HUES48 (cell line): ENCODE data around the gene EPN1.

Source experiments
- H3K27ac ChIP-seq: one replicate; pipeline ENCODE4 v1.7.0; 2013; ENCODE audit warnings: low read depth, low read length, inconsistent platforms
- H3K27me3 ChIP-seq: 2 replicates; pipeline ENCODE4 v1.6.1; 2013; ENCODE audit warnings: mild to moderate bottlenecking, low read length; ENCODE audit not compliant: control insufficient read depth, insufficient read depth
- H3K36me3 ChIP-seq: 2 replicates; pipeline ENCODE4 v1.6.1; 2013; ENCODE audit warnings: low read length; ENCODE audit not compliant: control insufficient read depth, insufficient read depth
- H3K4me1 ChIP-seq: 2 replicates; pipeline ENCODE4 v1.6.1; 2013; ENCODE audit warnings: mild to moderate bottlenecking, low read length; ENCODE audit not compliant: control insufficient read depth, insufficient read depth
- H3K4me3 ChIP-seq: 2 replicates; pipeline ENCODE4 v1.5.1; 2013; ENCODE audit warnings: mild to moderate bottlenecking, low read depth, low read length
- H3K9ac ChIP-seq: 2 replicates; pipeline ENCODE4 v1.6.1; 2013; ENCODE audit warnings: mild to moderate bottlenecking, low read depth, low read length, moderate library complexity
- H3K9me3 ChIP-seq: 2 replicates; pipeline ENCODE4 v1.6.1; 2013; ENCODE audit warnings: low read length; ENCODE audit not compliant: control insufficient read depth, insufficient read depth

Gene EPN1

DNA sequence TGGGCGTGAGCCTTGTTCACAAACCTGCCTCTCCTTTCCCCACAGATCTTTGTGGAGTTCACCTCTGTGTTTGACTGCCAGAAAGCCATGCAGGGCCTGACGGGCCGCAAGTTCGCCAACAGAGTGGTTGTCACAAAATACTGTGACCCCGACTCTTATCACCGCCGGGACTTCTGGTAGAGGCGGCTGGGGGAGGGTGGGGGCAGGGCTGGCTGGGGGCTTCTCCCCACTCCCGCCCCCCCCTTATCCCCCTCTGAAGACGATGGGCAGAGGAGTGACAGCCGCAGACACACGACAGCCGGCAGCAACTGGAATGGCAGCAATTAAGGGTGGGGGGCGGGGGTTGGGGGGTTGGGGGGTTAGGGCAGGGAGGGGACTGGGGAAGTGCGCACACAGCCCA lies 1.1 kb upstream of the EPN1 start:
- peaks cover 47% of the 10 kb centered on the region for H3K36me3 ChIP-seq
- H3K27ac ChIP-seq, result peak overlapping the region; percentile 85
- no peaks in the 10 kb centered on the region for H3K27me3 ChIP-seq
- no peak overlapping the region for H3K9ac ChIP-seq
- no peaks in the 10 kb centered on the region for H3K9me3 ChIP-seq
- peaks cover 22% of the 10 kb centered on the region for H3K4me1 ChIP-seq
- peak overlapping the region; percentile 97 for H3K4me3 ChIP-seq

DNA sequence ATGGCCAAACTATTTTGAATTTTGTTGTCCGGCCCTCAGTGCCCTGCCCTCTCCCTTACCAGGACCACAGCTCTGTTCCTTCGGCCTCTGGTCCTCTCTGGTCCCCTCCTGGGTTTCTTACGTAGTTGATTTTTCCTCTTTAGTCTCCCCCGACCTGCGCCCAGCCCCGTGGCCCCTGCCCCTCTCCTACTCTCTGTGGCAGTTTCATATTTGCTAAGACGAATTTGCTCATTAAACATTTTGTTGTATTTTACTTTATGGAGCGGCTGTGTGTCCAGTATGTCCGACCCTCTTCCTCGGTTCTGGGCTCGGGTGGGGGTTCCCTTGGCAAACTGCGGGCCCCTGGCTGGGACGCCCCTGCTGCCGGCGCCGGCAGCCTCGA lies 576 bp upstream of the EPN1 start:
- peaks cover 22% of the 10 kb centered on the region for H3K4me1 ChIP-seq
- H3K27ac ChIP-seq, result peak overlapping the region; percentile 85
- H3K9ac ChIP-seq, result peak overlapping the region; percentile 71
- H3K27me3 ChIP-seq, result no peaks in the 10 kb centered on the region
- H3K9me3 ChIP-seq, result no peaks in the 10 kb centered on the region
- peak overlapping the region; percentile 97 for H3K4me3 ChIP-seq
- peaks cover 47% of the 10 kb centered on the region for H3K36me3 ChIP-seq

DNA sequence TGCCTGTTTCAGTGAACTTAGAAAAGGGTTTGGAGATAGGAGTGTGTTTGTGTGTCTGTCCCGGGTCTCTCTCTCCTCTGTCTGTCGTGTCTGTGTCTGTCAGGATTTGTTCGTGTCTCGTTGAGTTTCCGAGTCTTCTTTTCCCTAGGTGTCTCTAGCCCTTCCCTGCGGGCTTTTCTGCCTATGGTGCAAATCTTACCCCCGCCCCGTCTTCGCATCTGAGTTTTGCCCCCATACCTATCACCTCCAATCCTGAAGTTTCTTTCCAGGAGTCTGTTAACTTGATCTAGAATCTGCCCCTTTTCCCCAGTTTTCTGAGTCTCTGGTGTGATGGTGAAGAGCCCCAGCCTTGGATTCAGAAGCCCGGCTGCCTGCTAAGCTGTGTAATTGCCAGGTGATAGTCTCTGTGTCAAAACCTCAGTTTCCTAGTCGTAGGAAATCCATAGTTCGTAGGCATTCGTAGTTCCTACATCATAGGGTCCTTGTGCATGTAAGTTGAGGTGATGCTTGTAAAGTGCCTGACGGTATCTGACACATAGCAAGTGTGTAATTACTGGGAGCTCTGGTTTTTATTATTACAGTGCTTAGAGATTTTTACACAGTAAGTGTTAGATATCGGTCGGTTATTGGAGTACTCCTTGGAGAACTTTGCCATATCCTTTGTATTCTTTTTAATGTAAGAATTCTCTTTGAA lies 782 bp downstream of the EPN1 start:
- peaks cover 22% of the 10 kb centered on the region for H3K4me1 ChIP-seq
- peaks cover 47% of the 10 kb centered on the region for H3K36me3 ChIP-seq
- no peaks in the 10 kb centered on the region for H3K9me3 ChIP-seq
- peak overlapping the region; percentile 86 for H3K9ac ChIP-seq
- peak overlapping the region; percentile 77 for H3K27ac ChIP-seq
- no peaks in the 10 kb centered on the region for H3K27me3 ChIP-seq
- H3K4me3 ChIP-seq, result peak overlapping the region; percentile 97

DNA sequence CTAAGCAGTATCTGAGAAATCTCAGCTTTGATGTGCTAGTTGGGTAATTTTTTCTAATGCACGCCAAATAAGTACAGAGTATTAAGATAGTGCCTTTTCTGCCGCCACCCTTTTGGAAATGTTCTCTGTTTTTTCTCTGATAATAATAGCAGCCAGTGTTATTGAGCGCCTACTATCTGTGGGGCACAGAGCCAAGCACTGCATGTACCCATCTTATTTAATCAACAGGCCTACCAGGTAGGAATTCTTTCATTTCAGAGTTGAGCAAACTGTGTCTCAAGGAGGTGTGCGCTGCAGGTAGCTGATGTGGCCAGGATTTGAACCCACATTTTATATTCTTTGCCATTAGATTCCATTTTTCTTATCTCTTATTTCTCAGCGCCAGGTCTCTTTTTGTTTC lies 1.4 kb downstream of the EPN1 start:
- Histone ChIP-seq H3K36me3 (peaks cover 50% of the 10 kb centered on the region), H3K9me3 (no peaks in the 10 kb centered on the region), H3K27ac (no peak overlapping the region), H3K4me3 (peak overlapping the region; percentile 97; the same call in 1 of the 2 replicates), H3K27me3 (no peaks in the 10 kb centered on the region), H3K9ac (no peak overlapping the region), H3K4me1 (peaks cover 22% of the 10 kb centered on the region)

DNA sequence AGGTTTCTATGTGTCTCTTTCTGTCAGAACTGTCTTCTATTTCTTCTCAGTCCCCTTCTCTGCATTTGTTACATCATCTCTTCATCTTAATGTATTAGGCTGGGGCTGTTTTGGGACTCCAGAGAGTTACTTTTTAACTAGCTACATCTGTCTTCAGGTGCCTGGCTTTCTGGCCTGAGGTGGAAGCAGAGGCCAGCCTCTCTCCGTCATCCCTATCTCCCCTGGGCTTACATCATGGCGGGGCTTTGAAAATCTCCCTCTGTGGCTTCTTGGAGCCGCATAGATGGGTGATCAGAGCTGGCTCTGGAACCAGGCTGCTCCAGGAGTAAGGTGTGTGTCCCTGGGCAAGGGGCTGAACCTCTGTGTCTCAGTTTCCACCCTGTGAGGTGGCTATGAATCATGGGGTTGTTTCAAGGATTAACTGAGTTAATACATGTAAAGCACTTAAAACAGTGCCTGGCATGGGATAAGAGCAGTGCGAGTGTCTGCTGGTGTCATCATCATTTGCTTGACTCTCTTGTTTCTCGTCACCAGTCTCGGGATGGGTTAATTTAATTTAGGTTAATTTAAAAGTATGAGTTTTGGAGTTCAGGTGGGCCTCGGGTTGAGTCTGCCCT lies 2.0 kb downstream of the EPN1 start:
- Histone ChIP-seq H3K9me3 (no peaks in the 10 kb centered on the region), H3K27ac (no peak overlapping the region), H3K9ac (no peak overlapping the region), H3K4me1 (peaks cover 20% of the 10 kb centered on the region), H3K27me3 (no peaks in the 10 kb centered on the region), H3K4me3 (no peak overlapping the region), H3K36me3 (peaks cover 55% of the 10 kb centered on the region)

DNA sequence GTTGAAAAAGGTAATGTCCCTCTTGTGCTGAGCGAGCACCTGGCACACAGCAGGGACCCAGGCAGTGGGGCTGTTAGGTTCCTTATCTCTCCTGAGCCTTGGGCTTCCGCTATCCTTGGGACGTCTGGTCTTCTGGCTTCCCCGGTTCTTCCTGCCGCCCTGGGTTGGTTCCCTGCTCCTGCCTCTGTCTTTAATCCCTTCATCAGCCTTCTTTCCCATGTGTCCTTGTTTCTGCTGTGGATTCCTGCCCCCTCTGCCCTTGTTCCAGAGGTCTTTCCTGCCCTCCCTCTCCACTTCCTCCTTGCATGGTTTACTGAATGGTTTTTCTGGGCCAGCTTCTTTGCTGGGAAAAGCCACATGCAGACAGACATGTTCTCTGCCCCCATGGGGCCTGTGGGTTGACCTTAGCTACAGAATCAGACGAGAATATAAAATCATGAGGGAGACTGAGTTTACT lies 2.6 kb downstream of the EPN1 start:
- no peak overlapping the region for H3K4me3 ChIP-seq
- no peaks in the 10 kb centered on the region for H3K27me3 ChIP-seq
- H3K9me3 ChIP-seq, result no peaks in the 10 kb centered on the region
- H3K27ac ChIP-seq, result no peak overlapping the region
- peaks cover 53% of the 10 kb centered on the region for H3K36me3 ChIP-seq
- peaks cover 15% of the 10 kb centered on the region; the same call in 1 of the 2 replicates for H3K4me1 ChIP-seq
- H3K9ac ChIP-seq, result no peak overlapping the region

DNA sequence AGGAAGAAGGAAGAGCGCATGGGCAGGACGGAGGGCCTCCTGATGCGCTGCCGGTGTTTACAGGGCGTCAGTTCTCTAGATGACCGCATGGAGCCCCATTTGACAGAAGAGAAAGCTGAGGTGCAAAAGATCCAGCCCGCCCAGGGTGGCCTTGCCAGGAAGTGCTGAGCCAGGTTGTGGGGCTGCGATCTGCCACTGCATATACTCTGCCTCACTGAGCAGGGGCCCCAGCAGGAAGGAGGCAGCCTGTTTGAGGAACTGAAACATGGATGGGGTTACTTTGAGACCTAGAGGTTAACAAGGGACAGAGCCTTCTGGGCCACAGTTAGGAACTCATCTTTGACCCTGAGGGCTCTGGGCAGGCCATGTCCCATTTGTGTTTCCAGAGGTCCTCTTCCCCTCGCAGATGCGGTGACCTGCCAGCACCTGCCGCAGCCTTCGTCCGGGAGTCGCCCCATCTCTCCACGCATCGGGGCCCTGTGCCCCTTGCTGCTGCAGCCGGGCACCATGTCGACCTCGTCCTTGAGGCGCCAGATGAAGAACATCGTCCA lies 3.2 kb downstream of the EPN1 start:
- Histone ChIP-seq H3K9me3 (no peaks in the 10 kb centered on the region), H3K4me3 (no peak overlapping the region), H3K27ac (no peak overlapping the region), H3K4me1 (peaks cover 15% of the 10 kb centered on the region; the same call in 1 of the 2 replicates), H3K27me3 (no peaks in the 10 kb centered on the region), H3K36me3 (peaks cover 53% of the 10 kb centered on the region), H3K9ac (no peak overlapping the region)

DNA sequence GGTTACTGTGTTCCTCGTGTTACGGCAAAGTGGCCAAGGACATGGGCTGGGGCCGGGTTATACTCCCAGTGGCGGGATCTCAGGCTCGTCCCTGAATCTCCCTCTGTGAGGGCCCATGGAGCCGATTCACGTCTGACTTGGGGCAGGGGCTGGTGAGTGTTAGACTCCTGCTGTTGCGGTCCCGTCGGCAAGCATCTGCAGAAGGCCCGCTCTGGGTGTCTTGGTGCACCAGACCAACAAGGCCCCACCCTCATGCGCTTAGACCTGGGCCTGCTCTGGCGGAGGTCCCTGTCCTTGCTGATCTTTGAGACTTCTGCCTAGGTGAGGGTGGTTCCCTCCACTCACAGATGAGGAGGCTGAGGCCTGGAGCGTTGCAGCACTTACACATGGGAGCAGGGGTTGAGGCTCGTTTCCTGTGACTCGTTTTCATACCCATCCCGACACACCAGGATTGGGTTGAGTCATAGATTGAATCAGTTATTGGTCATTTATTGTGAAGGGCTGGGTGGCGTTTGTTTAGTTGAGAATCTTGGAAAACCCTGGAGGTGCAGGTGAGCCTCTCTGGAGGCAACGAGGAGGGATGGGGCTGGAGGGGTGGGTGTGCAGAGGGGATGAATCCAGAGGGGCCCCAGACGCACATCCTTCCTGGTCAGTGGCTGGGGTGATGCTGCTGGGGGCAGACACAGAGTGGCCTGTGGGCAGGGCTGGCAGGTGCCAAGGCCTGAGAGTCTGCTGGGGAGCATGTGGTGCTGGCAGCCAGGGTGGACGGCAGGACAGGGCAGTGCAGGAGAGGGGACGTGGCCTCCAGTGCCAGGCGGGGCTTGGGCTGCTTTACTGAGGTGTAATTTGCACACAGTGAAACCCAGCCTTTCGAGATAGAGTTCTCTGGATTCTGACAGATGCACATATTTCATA lies 4.6 kb downstream of the EPN1 start:
- Histone ChIP-seq H3K9me3 (no peaks in the 10 kb centered on the region), H3K36me3 (peaks cover 59% of the 10 kb centered on the region), H3K9ac (no peak overlapping the region), H3K27me3 (no peaks in the 10 kb centered on the region), H3K27ac (no peak overlapping the region), H3K4me3 (no peak overlapping the region), H3K4me1 (peaks cover 9% of the 10 kb centered on the region; the same call in 1 of the 2 replicates)

DNA sequence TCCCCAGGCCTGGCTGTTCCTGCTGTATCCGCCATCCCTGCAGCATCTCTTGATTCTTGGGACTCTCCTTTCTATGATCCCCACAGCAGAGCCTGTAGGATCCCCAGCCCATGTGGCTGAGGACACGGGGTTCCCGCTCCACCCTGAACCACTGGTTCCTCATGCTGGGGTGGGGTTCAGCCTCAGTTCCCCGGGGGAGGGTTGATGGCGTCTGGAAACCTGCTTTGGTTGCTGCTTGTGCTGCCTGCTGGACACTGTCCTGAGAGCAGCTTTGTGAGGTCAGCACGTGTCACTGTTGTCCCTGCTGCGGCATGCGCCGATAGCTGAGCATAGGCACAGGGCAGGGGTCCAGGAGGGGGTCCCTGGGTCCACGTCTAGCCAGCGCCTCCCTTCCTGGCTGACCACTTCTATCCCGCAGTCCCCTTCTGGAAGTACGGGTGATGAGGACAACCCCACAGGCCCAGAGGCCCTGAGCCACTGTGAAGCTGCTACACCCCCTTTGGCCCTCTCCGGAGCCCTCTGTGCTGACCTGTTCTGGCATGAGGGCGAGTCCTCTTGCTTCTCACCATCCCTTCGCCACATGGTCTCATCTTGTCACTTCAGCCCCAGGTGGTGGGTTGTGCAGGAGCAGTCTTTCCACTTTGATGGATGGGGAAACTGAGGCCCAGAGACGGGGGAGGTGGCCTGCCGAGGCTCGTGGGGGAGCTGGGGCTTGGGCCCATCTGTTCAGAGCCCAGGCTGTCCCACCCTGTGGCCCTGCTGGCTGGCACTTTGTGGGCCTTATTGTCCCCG lies 5.5 kb downstream of the EPN1 start:
- Histone ChIP-seq H3K9ac (no peak overlapping the region), H3K27ac (no peak overlapping the region), H3K36me3 (peaks cover 68% of the 10 kb centered on the region), H3K4me1 (peaks cover 9% of the 10 kb centered on the region; the same call in 1 of the 2 replicates), H3K9me3 (no peaks in the 10 kb centered on the region), H3K4me3 (no peak overlapping the region), H3K27me3 (no peaks in the 10 kb centered on the region)
